Vagina (tissue), 2 donors: Measurements from ENCODE around the gene SPTLC3.

Experiments
- POLR2A ChIP-seq, 2 donors: fragments of 450-650 bp; IDR thresholded peaks; one replicate each; pipeline ENCODE4 v1.6.1; 2017; ENCODE audit warnings: antibody characterized with exemption in 2 of 2, mild to moderate bottlenecking in 2 of 2, moderate library complexity in 2 of 2
- TF ChIP-seq, protein P1 (sequence below), 3 experiments: fragments of 450-650 bp in 2 of 3; fragments of 200-600 bp in 1 of 3; sonication (generic) in 1 of 3; IDR thresholded peaks; one replicate each; pipeline ENCODE4 v1.5.1; 2017 to 2019; ENCODE audit warnings: antibody characterized with exemption in 3 of 3, mild to moderate bottlenecking in 2 of 3, moderate library complexity in 2 of 3

DNA sequence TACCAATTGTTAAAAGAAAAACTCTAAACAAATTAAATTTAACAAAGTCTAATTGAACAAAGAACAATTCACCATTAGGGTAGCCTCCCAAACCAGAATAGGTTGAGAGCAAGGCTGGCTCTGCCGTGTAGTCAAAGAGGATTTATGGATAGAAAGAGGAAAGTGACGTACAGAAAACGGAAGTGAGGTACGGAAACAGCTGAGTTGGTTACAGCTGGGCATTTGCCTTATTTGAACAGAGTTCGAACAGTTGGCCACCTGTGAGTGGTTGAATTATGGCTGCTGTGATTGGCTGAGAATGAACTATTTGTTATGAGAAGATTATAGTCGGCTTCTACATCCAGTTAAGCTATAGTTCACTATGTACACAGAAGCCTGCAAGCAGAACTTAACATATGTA is 193.8 kb downstream of the SPTLC3 start:
- TF ChIP-seq, protein P1, sequence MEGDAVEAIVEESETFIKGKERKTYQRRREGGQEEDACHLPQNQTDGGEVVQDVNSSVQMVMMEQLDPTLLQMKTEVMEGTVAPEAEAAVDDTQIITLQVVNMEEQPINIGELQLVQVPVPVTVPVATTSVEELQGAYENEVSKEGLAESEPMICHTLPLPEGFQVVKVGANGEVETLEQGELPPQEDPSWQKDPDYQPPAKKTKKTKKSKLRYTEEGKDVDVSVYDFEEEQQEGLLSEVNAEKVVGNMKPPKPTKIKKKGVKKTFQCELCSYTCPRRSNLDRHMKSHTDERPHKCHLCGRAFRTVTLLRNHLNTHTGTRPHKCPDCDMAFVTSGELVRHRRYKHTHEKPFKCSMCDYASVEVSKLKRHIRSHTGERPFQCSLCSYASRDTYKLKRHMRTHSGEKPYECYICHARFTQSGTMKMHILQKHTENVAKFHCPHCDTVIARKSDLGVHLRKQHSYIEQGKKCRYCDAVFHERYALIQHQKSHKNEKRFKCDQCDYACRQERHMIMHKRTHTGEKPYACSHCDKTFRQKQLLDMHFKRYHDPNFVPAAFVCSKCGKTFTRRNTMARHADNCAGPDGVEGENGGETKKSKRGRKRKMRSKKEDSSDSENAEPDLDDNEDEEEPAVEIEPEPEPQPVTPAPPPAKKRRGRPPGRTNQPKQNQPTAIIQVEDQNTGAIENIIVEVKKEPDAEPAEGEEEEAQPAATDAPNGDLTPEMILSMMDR (IDR thresholded peaks at IDR 0.05): no peak
- TF ChIP-seq POLR2A (IDR thresholded peaks at IDR 0.05): no peak
